Thyroid gland (tissue), 4 donors: ENCODE measurements around the gene SIVA1. TPM values are rescaled to one million over a fixed set of nuclear protein-coding genes. Genes with fewer than 3 reads are reported as not detected.

ENCODE experiments used
- DNase-seq, 2 donors: peaks; one replicate each; pipeline ENCODE4 v3.0.0-alpha.2; 2019
- H3K27ac ChIP-seq, 3 donors: fragments of 200-600 bp; sonication (generic); 1 replicate in 2 of 3; 2 replicates in 1 of 3; pipeline ENCODE4 v1.5.1; 2016 to 2019; ENCODE audit warnings: mild to moderate bottlenecking in 1 of 3, moderate library complexity in 1 of 3
- H3K27me3 ChIP-seq: fragments of 200-600 bp; sonication (generic); one replicate; pipeline ENCODE4 v1.5.1; 2019
- H3K36me3 ChIP-seq, 2 donors: fragments of 200-600 bp; sonication (generic); one replicate each; pipeline ENCODE4 v1.5.1; 2016 to 2019
- H3K4me1 ChIP-seq, 2 donors: fragments of 200-600 bp; sonication (generic); one replicate each; pipeline ENCODE4 v1.5.1; 2017 to 2019
- H3K4me3 ChIP-seq, 3 donors: fragments of 200-600 bp; sonication (generic); replicated peaks in 1 of 3; 1 replicate in 2 of 3; 2 replicates in 1 of 3; pipeline ENCODE4 v1.5.1; 2016; ENCODE audit warnings: mild to moderate bottlenecking in 1 of 3
- H3K9me3 ChIP-seq: fragments of 200-600 bp; sonication (generic); one replicate; pipeline ENCODE4 v1.5.1; 2017
- POLR2A ChIP-seq, 2 donors: fragments of 450-650 bp; IDR thresholded peaks; one replicate each; pipeline ENCODE4 v1.6.1; 2017; ENCODE audit warnings: antibody characterized with exemption in 2 of 2, mild to moderate bottlenecking in 2 of 2, moderate library complexity in 1 of 2
- WGBS, 2 donors: methylation state at CpG; one replicate each; pipeline ENCODE4 v1.1.5; 2017; 5-methylcytosine and 5-hydroxymethylcytosine counted together
- intact Hi-C: fragments of 100-400 bp; cut with DNase I; formaldehyde crosslinking; loops from one replicate; pipeline ENCODE4 v1.15.1; 2023
- total RNA-seq, 4 donors: library from RNA; depleted of rRNA; stranded (reverse); fragments of >200 nt; gene quantifications; one replicate each; pipeline ENCODE4 v1.2.3, GENCODE V29; 2016
- TF ChIP-seq, protein P1 (sequence below), 6 experiments: fragments of 200-600 bp in 3 of 6; fragments of 450-650 bp in 3 of 6; sonication (generic) in 3 of 6; IDR thresholded peaks; one replicate each; pipeline ENCODE4 v1.5.1; 2016 to 2019; ENCODE audit warnings: antibody characterized with exemption in 6 of 6, mild to moderate bottlenecking in 2 of 6, inconsistent platforms in 1 of 6, moderate library complexity in 1 of 6

The SIVA1 gene
- total RNA-seq, 4 donors from 2014 or later = 137 to 388 (median 239) TPM

DNA sequence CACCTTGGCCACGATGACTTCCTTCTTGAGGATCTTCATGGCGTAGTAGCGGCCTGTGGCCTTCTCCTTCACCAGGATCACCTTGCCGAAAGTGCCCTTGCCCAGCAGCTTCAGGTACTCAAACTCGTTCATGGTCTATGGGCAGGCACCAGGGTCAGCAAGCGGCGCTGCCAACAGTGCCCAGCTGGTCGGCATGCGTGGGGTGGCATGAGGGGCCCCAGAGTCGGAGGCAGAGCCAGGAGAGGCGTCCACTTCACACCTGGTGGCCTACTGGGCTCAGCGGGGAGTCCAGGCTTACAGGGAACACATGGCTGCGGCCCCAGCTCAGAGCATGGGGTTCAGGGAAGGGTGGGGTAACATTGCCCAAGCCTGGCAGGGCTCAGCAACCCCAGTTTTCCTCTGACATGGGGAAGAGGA lies 22.1 kb downstream of the SIVA1 start:
- DNase-seq = peak; percentile 91 to 93
- no peaks in the 10 kb centered on the region for H3K27me3 ChIP-seq
- H3K4me1 ChIP-seq = peaks cover 41 to 60% of the 10 kb centered on the region in 2 donors
- no peak overlapping the region for H3K4me3 ChIP-seq
- WGBS, 2 donors = 41 to 62% methylated on average over 5 to 9 of the region's 13 CpGs
- TF ChIP-seq POLR2A (IDR thresholded peaks at IDR 0.05) = no peak
- TF ChIP-seq, protein P1, sequence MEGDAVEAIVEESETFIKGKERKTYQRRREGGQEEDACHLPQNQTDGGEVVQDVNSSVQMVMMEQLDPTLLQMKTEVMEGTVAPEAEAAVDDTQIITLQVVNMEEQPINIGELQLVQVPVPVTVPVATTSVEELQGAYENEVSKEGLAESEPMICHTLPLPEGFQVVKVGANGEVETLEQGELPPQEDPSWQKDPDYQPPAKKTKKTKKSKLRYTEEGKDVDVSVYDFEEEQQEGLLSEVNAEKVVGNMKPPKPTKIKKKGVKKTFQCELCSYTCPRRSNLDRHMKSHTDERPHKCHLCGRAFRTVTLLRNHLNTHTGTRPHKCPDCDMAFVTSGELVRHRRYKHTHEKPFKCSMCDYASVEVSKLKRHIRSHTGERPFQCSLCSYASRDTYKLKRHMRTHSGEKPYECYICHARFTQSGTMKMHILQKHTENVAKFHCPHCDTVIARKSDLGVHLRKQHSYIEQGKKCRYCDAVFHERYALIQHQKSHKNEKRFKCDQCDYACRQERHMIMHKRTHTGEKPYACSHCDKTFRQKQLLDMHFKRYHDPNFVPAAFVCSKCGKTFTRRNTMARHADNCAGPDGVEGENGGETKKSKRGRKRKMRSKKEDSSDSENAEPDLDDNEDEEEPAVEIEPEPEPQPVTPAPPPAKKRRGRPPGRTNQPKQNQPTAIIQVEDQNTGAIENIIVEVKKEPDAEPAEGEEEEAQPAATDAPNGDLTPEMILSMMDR (IDR thresholded peaks at IDR 0.05) = no peak
- peaks cover 22% of the 10 kb centered on the region in 2 donors for H3K36me3 ChIP-seq
- H3K27ac ChIP-seq = peak overlapping the region; percentile 65 to 88 (median 77)
- intact Hi-C loops = loop anchor here (10.0 kb wide), 1 partner anchor 270 kb away; no protein-coding TSS in a partner anchor
- no peaks in the 10 kb centered on the region for H3K9me3 ChIP-seq

DNA sequence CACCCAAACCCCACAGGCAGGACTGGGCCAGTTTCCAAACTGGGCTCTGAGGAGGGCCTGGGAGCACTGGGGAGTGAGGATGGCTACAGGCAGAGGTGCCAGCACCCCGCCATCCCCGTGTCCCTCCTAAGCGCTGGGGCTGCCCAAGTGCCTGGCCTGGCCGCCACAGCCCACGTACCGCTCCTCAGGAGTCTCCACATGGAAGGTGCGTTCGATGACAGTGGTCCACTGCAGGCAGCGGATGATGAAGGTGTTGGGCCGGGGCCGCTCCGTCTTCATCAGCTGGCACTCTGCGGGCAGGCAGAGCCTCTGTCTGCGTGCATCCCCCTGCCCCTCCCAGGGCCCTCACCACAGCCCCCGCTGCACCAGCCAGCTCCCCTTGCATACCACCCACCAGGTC lies 23.5 kb downstream of the SIVA1 start:
- 92 to 100% methylated on average over 7 to 9 of the region's 15 CpGs for WGBS, 2 donors
- Histone ChIP-seq H3K4me3 (no peak overlapping the region), H3K27me3 (no peaks in the 10 kb centered on the region), H3K9me3 (no peaks in the 10 kb centered on the region), H3K27ac (peak overlapping the region in 2 of 3 donors; percentile 65 to 88), H3K4me1 (peaks cover 41 to 60% of the 10 kb centered on the region in 2 donors), H3K36me3 (peaks cover 20 to 21% of the 10 kb centered on the region in 2 donors)
- DNase-seq = no peak
- TF ChIP-seq, protein P1 (IDR thresholded peaks at IDR 0.05) = no peak
- no peak for TF ChIP-seq POLR2A (IDR thresholded peaks at IDR 0.05)
- intact Hi-C loops = loop anchor here (10.0 kb wide), 1 partner anchor 268 kb away; no protein-coding TSS in a partner anchor

DNA sequence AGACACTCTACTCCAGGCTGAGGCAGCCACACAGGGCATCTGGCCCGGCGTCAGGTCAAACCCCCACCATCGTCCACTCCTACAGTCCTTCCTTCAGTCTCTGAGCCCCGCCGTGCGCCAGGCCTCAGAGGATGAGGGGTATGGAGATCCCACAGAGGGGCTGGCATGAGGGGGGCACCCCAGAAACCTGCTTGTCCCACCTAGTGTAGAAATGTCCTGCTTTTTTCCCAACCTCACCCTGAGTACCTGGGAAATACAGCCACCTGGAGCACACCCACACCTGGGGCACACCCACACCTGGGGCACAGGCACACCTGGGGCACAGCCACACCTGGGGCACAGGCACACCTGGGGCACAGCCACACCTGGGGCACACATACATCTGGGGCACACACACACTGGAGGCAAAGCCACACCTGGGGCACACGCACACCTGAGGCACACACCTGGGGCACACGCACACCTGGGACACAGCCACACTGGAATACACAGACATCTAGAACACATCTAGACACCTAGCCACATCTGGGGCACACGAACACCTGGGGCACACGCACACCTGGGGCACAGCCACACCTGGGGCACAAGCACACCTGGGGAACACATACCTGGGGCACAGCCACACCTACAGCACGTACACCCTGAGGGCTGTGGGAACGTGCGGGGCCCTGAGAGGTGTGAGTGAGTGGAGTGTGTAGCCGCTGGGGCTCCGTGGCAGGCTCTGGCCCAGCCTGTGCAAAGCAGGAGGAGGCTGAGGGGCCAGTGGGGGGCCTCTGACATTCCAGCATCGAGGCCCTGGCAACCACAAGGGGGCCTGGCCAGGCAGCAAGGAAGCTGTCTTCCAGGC lies 24.2 kb downstream of the SIVA1 start:
- no peaks in the 10 kb centered on the region for H3K9me3 ChIP-seq
- no peak for TF ChIP-seq POLR2A (IDR thresholded peaks at IDR 0.05)
- TF ChIP-seq, protein P1 (IDR thresholded peaks at IDR 0.05) = peak in 1 of 6 experiments; percentile 13
- 64 to 82% methylated on average over 10 to 14 of the region's 16 CpGs for WGBS, 2 donors
- H3K36me3 ChIP-seq = peaks cover 13 to 15% of the 10 kb centered on the region in 2 donors
- H3K27me3 ChIP-seq = no peaks in the 10 kb centered on the region
- intact Hi-C loops = loop anchor here (10.0 kb wide), 1 partner anchor 268 kb away; no protein-coding TSS in a partner anchor
- H3K4me1 ChIP-seq = peaks cover 41 to 60% of the 10 kb centered on the region in 2 donors
- no peak for DNase-seq
- H3K4me3 ChIP-seq = no peak overlapping the region
- H3K27ac ChIP-seq = peak overlapping the region; percentile 2 to 88 (median 61)

DNA sequence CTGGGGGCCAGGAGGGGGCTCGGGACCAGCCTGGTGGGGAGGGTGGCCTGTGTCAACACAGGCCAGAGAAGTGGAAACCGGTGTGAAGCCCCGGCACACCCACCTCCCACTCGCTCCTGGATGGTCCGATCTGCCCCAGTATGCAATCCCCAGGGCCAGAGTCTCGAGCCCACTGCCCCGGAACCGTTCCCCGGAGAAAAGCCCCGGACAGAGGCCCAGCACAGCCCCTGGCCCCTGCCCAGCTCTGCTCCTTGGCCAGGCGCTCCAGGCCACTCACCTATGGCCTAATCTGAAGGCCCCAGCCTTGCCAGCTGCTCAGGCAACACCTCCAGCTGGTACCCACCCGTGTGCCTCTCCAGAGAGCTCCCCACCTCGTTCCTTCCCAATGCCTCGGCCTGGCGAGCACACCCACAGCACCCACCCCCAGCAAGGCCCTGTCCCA lies 24.9 kb downstream of the SIVA1 start:
- intact Hi-C loops = loop anchor here (10.0 kb wide), 1 partner anchor 267 kb away; no protein-coding TSS in a partner anchor
- H3K27me3 ChIP-seq = no peaks in the 10 kb centered on the region
- H3K4me3 ChIP-seq = no peak overlapping the region
- TF ChIP-seq, protein P1 (IDR thresholded peaks at IDR 0.05) = no peak
- no peak for TF ChIP-seq POLR2A (IDR thresholded peaks at IDR 0.05)
- H3K4me1 ChIP-seq = peaks cover 41 to 60% of the 10 kb centered on the region in 2 donors
- WGBS, 2 donors = 20 to 56% methylated on average over 8 of the region's 15 CpGs
- DNase-seq = peak; percentile 56 to 75
- no peaks in the 10 kb centered on the region for H3K9me3 ChIP-seq
- H3K27ac ChIP-seq = peak overlapping the region; percentile 2 to 88 (median 61)
- peaks cover 7 to 9% of the 10 kb centered on the region in 2 donors for H3K36me3 ChIP-seq
